ENCODE results near the gene SPATA13. TPM values are rescaled to one million over a fixed set of nuclear protein-coding genes. Genes with fewer than 3 reads are reported as not detected.

SPATA13 gene
- total and polyA plus RNA-seq, 11 donors, result 5.4 to 20.1 (median 8.6) TPM

DNA sequence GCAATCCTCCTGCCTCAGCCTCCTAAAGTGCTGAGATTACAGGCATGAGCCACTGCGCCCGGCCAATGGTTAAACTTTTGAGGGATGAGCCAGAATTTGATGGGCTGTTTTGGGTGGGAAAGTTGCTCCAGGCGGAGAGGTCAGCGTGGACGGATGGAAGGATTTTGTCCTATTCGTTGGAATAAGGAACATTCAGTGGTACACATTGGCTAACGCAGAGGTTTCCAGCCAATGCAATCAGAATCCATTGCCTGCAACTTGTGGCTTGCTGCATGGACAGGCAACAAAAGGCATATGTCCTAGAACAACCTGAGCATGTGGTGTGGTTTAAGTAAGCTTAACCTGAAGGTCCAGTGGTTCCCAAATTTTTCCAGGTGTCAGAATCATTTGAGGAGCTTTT, 113.4 kb downstream of the SPATA13 start:
- TF ChIP-seq POLR2A (IDR thresholded peaks at IDR 0.05) (no peak), CTCF (IDR thresholded peaks at IDR 0.05) (no peak)
- no peak overlapping the region for H3K4me3 ChIP-seq
- H3K4me1 ChIP-seq, result peaks cover 2 to 86% (median 51%) of the 10 kb centered on the region in 12 donors
- DNase-seq (no peak), ATAC-seq (no peak)
- no peaks in the 10 kb centered on the region for H3K9me3 ChIP-seq
- WGBS, 4 donors, result 89 to 95% (median 93%) methylated on average over 7 of the region's 7 CpGs
- H3K36me3 ChIP-seq, result no peaks in the 10 kb centered on the region
- peak overlapping the region in 10 of 12 donors; percentile 2 to 93 (median 68) for H3K27ac ChIP-seq
- intact Hi-C loops (cut with DNase I), result loop anchor here in 1 of 10 donors (5.0 kb wide), 1 partner anchor 33 kb away; the partner anchor contains the start of gene C1QTNF9
- H3K27me3 ChIP-seq, result no peaks in the 10 kb centered on the region

GRCh38 chr13:24274452-24275021, 114.0 kb downstream of the SPATA13 start:
- Histone ChIP-seq H3K9me3 (no peaks in the 10 kb centered on the region), H3K36me3 (no peaks in the 10 kb centered on the region), H3K27ac (peak overlapping the region in 11 of 12 donors; percentile 2 to 93 (median 44)), H3K4me3 (no peak overlapping the region), H3K4me1 (peaks cover 2 to 86% (median 53%) of the 10 kb centered on the region in 12 donors), H3K27me3 (no peaks in the 10 kb centered on the region)
- 29 to 63% (median 43%) methylated on average over 5 to 6 of the region's 6 CpGs for WGBS, 4 donors
- TF ChIP-seq POLR2A (IDR thresholded peaks at IDR 0.05), result no peak
- TF ChIP-seq CTCF (IDR thresholded peaks at IDR 0.05), result no peak
- intact Hi-C loops (cut with DNase I), result loop anchor here in 1 of 10 donors (5.0 kb wide), 1 partner anchor 33 kb away; the partner anchor contains the start of gene C1QTNF9
- ATAC-seq (peak in 3 of 4 donors; percentile 7 to 19 (median 17)), DNase-seq (peak in 3 of 5 donors; percentile 60 to 82 (median 74))

- H3K4me3 ChIP-seq, result no peak overlapping the region
- intact Hi-C loops (cut with DNase I), result no loop called here
- H3K9me3 ChIP-seq, result no peaks in the 10 kb centered on the region
- H3K27ac ChIP-seq, result peak overlapping the region in 11 of 12 donors; percentile 2 to 93 (median 44)
- DNase-seq (no peak), ATAC-seq (no peak)
- no peaks in the 10 kb centered on the region for H3K36me3 ChIP-seq
- no peaks in the 10 kb centered on the region for H3K27me3 ChIP-seq
- H3K4me1 ChIP-seq, result peaks cover 2 to 86% (median 52%) of the 10 kb centered on the region in 12 donors
- TF ChIP-seq CTCF (IDR thresholded peaks at IDR 0.05), result no peak
- TF ChIP-seq POLR2A (IDR thresholded peaks at IDR 0.05), result no peak
Measured at GRCh38 chr13:24275041-24275440, 114.5 kb downstream of the SPATA13 start.

GRCh38 chr13:24276306-24276705, 115.8 kb downstream of the SPATA13 start:
- H3K4me1 ChIP-seq, result peaks cover 2 to 88% (median 42%) of the 10 kb centered on the region in 12 donors
- no peaks in the 10 kb centered on the region for H3K9me3 ChIP-seq
- WGBS, 4 donors, result 68 to 71% (median 70%) methylated on average over 2 of the region's 2 CpGs
- DNase-seq (no peak), ATAC-seq (no peak)
- no peak overlapping the region for H3K4me3 ChIP-seq
- intact Hi-C loops (cut with DNase I), result no loop called here
- peaks cover 0 to 2% (median 0%) of the 10 kb centered on the region in 9 donors for H3K36me3 ChIP-seq
- TF ChIP-seq POLR2A (IDR thresholded peaks at IDR 0.05), result no peak
- TF ChIP-seq CTCF (IDR thresholded peaks at IDR 0.05), result no peak
- peak overlapping the region in 1 of 12 donors; percentile 52 for H3K27ac ChIP-seq
- no peaks in the 10 kb centered on the region for H3K27me3 ChIP-seq
